GM06990 (cell line): Measurements from ENCODE around the gene MAGI2.

Experiments used
- DNase-seq: peaks from one replicate; pipeline ENCODE4 v3.0.0-alpha.2; 2011; ENCODE audit not compliant: insufficient read length; ENCODE audit errors: extremely low read depth
- H3K27me3 ChIP-seq: replicated peaks from 2 replicates; pipeline ENCODE4 v1.6.0; 2011; ENCODE audit warnings: low read length; ENCODE audit not compliant: control insufficient read depth, insufficient read depth
- H3K36me3 ChIP-seq: 2 replicates; pipeline ENCODE4 v1.5.1; 2011; ENCODE audit warnings: low read length; ENCODE audit not compliant: control insufficient read depth, insufficient read depth
- H3K4me3 ChIP-seq: replicated peaks from 2 replicates; pipeline ENCODE4 v1.5.1; 2011; ENCODE audit warnings: low read depth, mild to moderate bottlenecking, control low read depth, low read length
- CTCF ChIP-seq: IDR thresholded peaks from 2 replicates; pipeline ENCODE4 v1.5.1; 2011; ENCODE audit warnings: low read length, control low read depth, mild to moderate bottlenecking, inconsistent platforms; ENCODE audit not compliant: insufficient read depth, poor library complexity, severe bottlenecking

The MAGI2 gene

GRCh38 chr7:78115876-78116275 lies 1337.6 kb downstream of the MAGI2 start:
- Histone ChIP-seq H3K27me3 (no peaks in the 10 kb centered on the region; the same call in 1 of the 2 replicates), H3K36me3 (no peaks in the 10 kb centered on the region), H3K4me3 (no peak overlapping the region)
- DNase-seq: no peak
- TF ChIP-seq CTCF: no peak

- Histone ChIP-seq H3K27me3 (no peaks in the 10 kb centered on the region; the same call in 1 of the 2 replicates), H3K36me3 (no peaks in the 10 kb centered on the region), H3K4me3 (no peak overlapping the region)
- no peak for DNase-seq
- TF ChIP-seq CTCF: no peak
Observed at GRCh38 chr7:78114993-78115392, 1338.5 kb downstream of the MAGI2 start.

GRCh38 chr7:78112488-78112887 lies 1341.0 kb downstream of the MAGI2 start:
- no peak for DNase-seq
- H3K36me3 ChIP-seq: no peaks in the 10 kb centered on the region
- TF ChIP-seq CTCF: no peak
- no peak overlapping the region for H3K4me3 ChIP-seq
- H3K27me3 ChIP-seq: no peaks in the 10 kb centered on the region; the same call in 1 of the 2 replicates

- no peaks in the 10 kb centered on the region; the same call in 1 of the 2 replicates for H3K27me3 ChIP-seq
- H3K4me3 ChIP-seq: no peak overlapping the region
- no peaks in the 10 kb centered on the region for H3K36me3 ChIP-seq
- TF ChIP-seq CTCF: no peak
- DNase-seq: no peak
Observed at GRCh38 chr7:78111386-78111785, 1342.1 kb downstream of the MAGI2 start.

GRCh38 chr7:78103475-78103874 lies 1350.0 kb downstream of the MAGI2 start:
- no peak overlapping the region for H3K4me3 ChIP-seq
- no peak for DNase-seq
- no peaks in the 10 kb centered on the region for H3K36me3 ChIP-seq
- no peaks in the 10 kb centered on the region for H3K27me3 ChIP-seq
- TF ChIP-seq CTCF: no peak

GRCh38 chr7:78101076-78101475 lies 1352.4 kb downstream of the MAGI2 start:
- H3K36me3 ChIP-seq: no peaks in the 10 kb centered on the region
- TF ChIP-seq CTCF: no peak
- DNase-seq: no peak
- H3K4me3 ChIP-seq: no peak overlapping the region
- H3K27me3 ChIP-seq: no peaks in the 10 kb centered on the region
